HEK293T (cell line): ENCODE data around the gene PTTG1IP.

Experiments
- CTCF ChIA-PET: fragments of 350-600 bp; formaldehyde crosslinking; extraction: SDS; loops from one replicate; lab custom pipeline; 2021; ENCODE audit warnings: antibody characterized with exemption, inconsistent platforms; lab: Yijun Ruan, JAX
- POLR2A ChIA-PET: fragments of 350-600 bp; formaldehyde crosslinking; extraction: SDS; loops from one replicate; lab custom pipeline; 2020; ENCODE audit warnings: antibody characterized with exemption, inconsistent platforms; lab: Yijun Ruan, JAX
- DNase-seq: peaks from one replicate; pipeline ENCODE4 v3.0.0; 2012; ENCODE audit warnings: mixed read lengths; ENCODE audit errors: extremely low spot score
- ARNT ChIP-seq: fragments of 450-650 bp; IDR thresholded peaks from 2 replicates; pipeline ENCODE4 v1.6.1; 2017; ENCODE audit warnings: mild to moderate bottlenecking
- BHLHE40 ChIP-seq: fragments of 450-650 bp; IDR thresholded peaks from 2 replicates; pipeline ENCODE4 v1.6.1; 2016; ENCODE audit warnings: mild to moderate bottlenecking, moderate library complexity, borderline replicate concordance
- CTBP1 ChIP-seq: fragments of 450-650 bp; IDR thresholded peaks from 2 replicates; pipeline ENCODE4 v1.6.1; 2016; ENCODE audit warnings: borderline replicate concordance
- ELF4 ChIP-seq: fragments of 450-650 bp; IDR thresholded peaks from 2 replicates; pipeline ENCODE4 v1.6.1; 2017; ENCODE audit warnings: antibody characterized with exemption
- FOXA1 ChIP-seq: fragments of 450-650 bp; IDR thresholded peaks from 2 replicates; pipeline ENCODE4 v1.6.1; 2016; ENCODE audit warnings: mild to moderate bottlenecking
- FOXK2 ChIP-seq: fragments of 450-650 bp; IDR thresholded peaks from 2 replicates; pipeline ENCODE4 v1.6.1; 2016; ENCODE audit warnings: mild to moderate bottlenecking
- FOXM1 ChIP-seq: fragments of 450-650 bp; IDR thresholded peaks from 2 replicates; pipeline ENCODE4 v1.6.1; 2017; ENCODE audit warnings: mild to moderate bottlenecking, borderline replicate concordance
- HDGF ChIP-seq: fragments of 450-650 bp; IDR thresholded peaks from 2 replicates; pipeline ENCODE4 v1.6.1; 2017; ENCODE audit warnings: antibody characterized with exemption, borderline replicate concordance
- L3MBTL2 ChIP-seq: fragments of 450-650 bp; conservative IDR thresholded peaks from 2 replicates; pipeline ENCODE4 v1.6.1; 2016; ENCODE audit warnings: mild to moderate bottlenecking
- LEF1 ChIP-seq: fragments of 450-650 bp; IDR thresholded peaks from 2 replicates; pipeline ENCODE4 v1.6.1; 2017; ENCODE audit warnings: mild to moderate bottlenecking, borderline replicate concordance
- NFRKB ChIP-seq: fragments of 450-650 bp; IDR thresholded peaks from 2 replicates; pipeline ENCODE4 v1.6.1; 2016; ENCODE audit warnings: mild to moderate bottlenecking, moderate library complexity
- SP1 ChIP-seq: fragments of 450-650 bp; IDR thresholded peaks from 2 replicates; pipeline ENCODE4 v1.6.1; 2017
- SUZ12 ChIP-seq: fragments of 450-650 bp; IDR thresholded peaks from 2 replicates; pipeline ENCODE4 v1.6.1; 2016; ENCODE audit warnings: mild to moderate bottlenecking
- TARDBP ChIP-seq: fragments of 450-650 bp; IDR thresholded peaks from 2 replicates; pipeline ENCODE4 v1.6.1; 2016
- ZNF384 ChIP-seq: fragments of 450-650 bp; IDR thresholded peaks from 2 replicates; pipeline ENCODE4 v1.6.1; 2016
- TF ChIP-seq, protein P1 (sequence below): fragments of 450-650 bp; IDR thresholded peaks from 2 replicates; pipeline ENCODE4 v1.6.1; 2016

The PTTG1IP gene

GRCh38 chr21:44823179-44823660, 50.3 kb downstream of the PTTG1IP start:
- ChIA-PET CTCF (no interaction called here), POLR2A (interaction anchor here (1.3 kb wide), 1 partner anchor 51 kb away, joined by 3 read pairs; the partner anchor contains the start of gene PTTG1IP)
- DNase-seq = no peak
- TF ChIP-seq, protein P1, sequence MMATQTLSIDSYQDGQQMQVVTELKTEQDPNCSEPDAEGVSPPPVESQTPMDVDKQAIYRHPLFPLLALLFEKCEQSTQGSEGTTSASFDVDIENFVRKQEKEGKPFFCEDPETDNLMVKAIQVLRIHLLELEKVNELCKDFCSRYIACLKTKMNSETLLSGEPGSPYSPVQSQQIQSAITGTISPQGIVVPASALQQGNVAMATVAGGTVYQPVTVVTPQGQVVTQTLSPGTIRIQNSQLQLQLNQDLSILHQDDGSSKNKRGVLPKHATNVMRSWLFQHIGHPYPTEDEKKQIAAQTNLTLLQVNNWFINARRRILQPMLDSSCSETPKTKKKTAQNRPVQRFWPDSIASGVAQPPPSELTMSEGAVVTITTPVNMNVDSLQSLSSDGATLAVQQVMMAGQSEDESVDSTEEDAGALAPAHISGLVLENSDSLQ = no peak
- no peak for TF ChIP-seq HDGF
- TF ChIP-seq NFRKB = no peak
- no peak for TF ChIP-seq SP1
- TF ChIP-seq LEF1 = no peak
- TF ChIP-seq ZNF384 = no peak

DNA sequence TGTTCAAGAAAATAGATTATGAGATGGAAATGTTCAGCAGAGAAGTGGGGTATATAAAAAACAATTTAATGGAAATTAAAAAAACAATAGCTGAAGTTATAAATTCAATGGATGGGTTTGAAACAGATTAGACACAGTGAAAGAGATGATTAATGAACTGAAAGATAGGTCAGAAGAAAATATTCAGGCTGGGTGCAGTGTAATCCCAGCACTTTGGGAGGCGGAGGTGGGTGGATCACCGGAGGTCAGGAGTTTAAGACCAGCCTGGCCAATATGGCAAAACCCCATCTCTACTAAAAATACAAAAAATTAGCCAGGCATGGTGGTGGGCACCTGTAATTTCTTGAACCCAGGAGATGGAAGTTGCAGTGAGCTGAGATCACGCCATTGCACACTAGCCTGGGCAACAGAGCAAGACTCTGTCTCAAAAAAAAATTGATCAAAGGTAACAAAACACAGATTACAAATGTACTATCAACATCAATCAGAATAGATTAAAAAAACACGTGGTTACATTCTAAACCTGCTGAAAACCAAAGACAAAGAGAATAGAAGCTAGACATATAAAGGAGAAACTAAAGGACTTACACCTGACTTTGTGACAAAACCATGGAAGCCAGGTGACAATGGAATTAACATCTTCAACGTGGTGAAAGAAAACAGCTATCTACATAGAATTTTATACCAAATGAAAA, 50.9 kb downstream of the PTTG1IP start:
- POLR2A ChIA-PET = interaction anchor here (1.3 kb wide), 1 partner anchor 51 kb away, joined by 3 read pairs; the partner anchor contains the start of gene PTTG1IP
- DNase-seq = no peak
- CTCF ChIA-PET = no interaction called here
- no peak for TF ChIP-seq ZNF384
- no peak for TF ChIP-seq CTBP1
- TF ChIP-seq NFRKB = no peak
- TF ChIP-seq TARDBP = no peak
- TF ChIP-seq HDGF = no peak

- CTCF ChIA-PET = interaction anchor here (0.7 kb wide), 1 partner anchor 1092 kb away, joined by 3 read pairs; no protein-coding TSS in a partner anchor
- no peak for TF ChIP-seq TARDBP
- POLR2A ChIA-PET = no interaction called here
- DNase-seq = no peak
Measured at GRCh38 chr21:44820851-44821250, 52.6 kb downstream of the PTTG1IP start.

- CTCF ChIA-PET = interaction anchor here (0.7 kb wide), 1 partner anchor 1091 kb away, joined by 3 read pairs; no protein-coding TSS in a partner anchor
- TF ChIP-seq L3MBTL2 (no peak), LEF1 (no peak), FOXM1 (no peak), FOXK2 (no peak), ZNF384 (no peak), SUZ12 (no peak), NFRKB (no peak), BHLHE40 (no peak)
- TF ChIP-seq, protein P1 = no peak
- DNase-seq = no peak
- POLR2A ChIA-PET = no interaction called here
Measured at GRCh38 chr21:44819283-44820243, 53.9 kb downstream of the PTTG1IP start.

DNA sequence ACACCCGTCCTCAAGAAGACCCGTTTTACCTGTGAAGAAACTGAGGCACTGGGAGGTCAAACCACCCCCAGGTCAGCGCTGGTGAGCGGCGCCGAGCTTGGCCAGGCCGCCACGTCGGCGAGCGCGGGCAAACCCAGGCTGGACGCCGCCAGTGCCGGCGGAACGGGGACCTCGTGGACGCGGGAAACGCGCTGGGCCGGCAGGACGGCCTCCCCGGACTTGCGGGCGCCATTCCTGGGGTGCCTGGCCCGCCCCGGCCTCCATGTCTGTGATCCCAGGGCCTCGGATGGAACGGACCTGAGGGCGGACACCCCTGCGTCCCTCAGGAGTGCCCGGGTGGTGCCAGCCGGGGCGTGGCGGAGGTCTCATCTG, 54.9 kb downstream of the PTTG1IP start:
- TF ChIP-seq BHLHE40 (no peak), FOXA1 (no peak), ELF4 (no peak), HDGF (no peak), NFRKB (no peak), FOXM1 (no peak), FOXK2 (no peak), TARDBP (no peak), SUZ12 (no peak), ZNF384 (no peak), L3MBTL2 (no peak), ARNT (no peak), LEF1 (no peak), SP1 (no peak)
- TF ChIP-seq, protein P1 = no peak
- ChIA-PET POLR2A (no interaction called here), CTCF (no interaction called here)
- DNase-seq = no peak

GRCh38 chr21:44817914-44818639, 55.4 kb downstream of the PTTG1IP start, which contains the start of gene SUMO3:
Gene SUMO3 (minus strand): TSS chr21:44818062. CDS start chr21:44817968, 94 bp downstream.
- ChIA-PET CTCF (no interaction called here), POLR2A (interaction anchor here (0.9 to 1.0 kb wide), 5 partner anchors 9 to 37 kb away, joined by 3 to 11 read pairs (median 3); partner anchors contain the start of gene UBE2G2)
- TF ChIP-seq CTBP1 (no peak), ARNT (peak; percentile 37; the same call in 1 of the 2 replicates)
- peak; percentile 92 for DNase-seq
